ENCODE measurements around the gene DERA.
"Not testable (repeated sequence)": the region's sequence is repeated elsewhere in the genome, so short reads cannot be mapped to it uniquely, and the experiment has no call there.

The DERA gene

GRCh38 chr12:15963271-15963670 lies 52.1 kb downstream of the DERA start:
- no peak for DNase-seq (ENCODE audit: low spot score)

DNA sequence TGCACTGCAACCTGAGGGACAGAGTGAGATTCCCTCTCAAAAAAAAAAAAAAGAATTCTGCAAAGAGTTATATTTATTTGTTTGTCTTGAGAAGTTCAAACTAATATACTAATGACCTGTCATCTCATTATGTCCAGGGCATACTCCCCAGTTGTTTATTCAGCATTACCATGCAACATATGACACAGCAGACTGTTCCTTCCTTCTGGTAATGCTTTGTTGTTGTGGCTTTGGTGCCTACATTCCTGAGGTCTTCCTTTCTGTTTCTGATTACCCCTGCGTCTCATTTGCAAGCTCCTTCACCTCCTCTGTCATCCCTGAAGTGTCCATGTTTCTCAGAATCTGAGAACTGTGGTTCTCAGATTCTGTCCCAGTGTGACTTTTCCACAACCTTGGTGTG lies 55.3 kb downstream of the DERA start:
- DNase-seq (ENCODE audit: low spot score) = no peak

GRCh38 chr12:15967053-15967452 lies 55.9 kb downstream of the DERA start:
- DNase-seq (ENCODE audit: low spot score) = not testable (repeated sequence)

DNA sequence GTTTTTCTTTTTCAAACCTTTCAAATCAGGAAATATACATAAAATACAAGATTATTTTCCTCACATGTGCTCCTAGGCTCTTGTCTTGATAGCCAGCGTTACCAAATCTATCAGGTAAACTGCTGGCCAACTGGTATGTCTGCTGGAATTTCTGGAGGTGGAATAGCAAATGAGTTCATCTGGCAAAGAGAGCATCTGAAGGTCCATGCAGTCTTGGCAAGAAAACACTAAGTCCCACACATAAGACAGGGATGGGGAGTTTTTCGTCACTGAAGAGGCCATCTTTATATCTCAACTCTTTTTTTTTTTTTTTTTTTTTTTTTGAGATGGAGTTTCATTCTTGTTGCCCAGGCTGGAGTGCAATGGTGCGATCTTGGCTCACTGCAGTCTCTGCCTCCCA lies 60.1 kb downstream of the DERA start:
- DNase-seq (ENCODE audit: low spot score) = no peak

GRCh38 chr12:15972894-15973293 lies 61.8 kb downstream of the DERA start:
- no peak for DNase-seq (ENCODE audit: low spot score)

- no peak for DNase-seq (ENCODE audit: low spot score)
Observed at GRCh38 chr12:15977999-15978951, 67.1 kb downstream of the DERA start.

DNA sequence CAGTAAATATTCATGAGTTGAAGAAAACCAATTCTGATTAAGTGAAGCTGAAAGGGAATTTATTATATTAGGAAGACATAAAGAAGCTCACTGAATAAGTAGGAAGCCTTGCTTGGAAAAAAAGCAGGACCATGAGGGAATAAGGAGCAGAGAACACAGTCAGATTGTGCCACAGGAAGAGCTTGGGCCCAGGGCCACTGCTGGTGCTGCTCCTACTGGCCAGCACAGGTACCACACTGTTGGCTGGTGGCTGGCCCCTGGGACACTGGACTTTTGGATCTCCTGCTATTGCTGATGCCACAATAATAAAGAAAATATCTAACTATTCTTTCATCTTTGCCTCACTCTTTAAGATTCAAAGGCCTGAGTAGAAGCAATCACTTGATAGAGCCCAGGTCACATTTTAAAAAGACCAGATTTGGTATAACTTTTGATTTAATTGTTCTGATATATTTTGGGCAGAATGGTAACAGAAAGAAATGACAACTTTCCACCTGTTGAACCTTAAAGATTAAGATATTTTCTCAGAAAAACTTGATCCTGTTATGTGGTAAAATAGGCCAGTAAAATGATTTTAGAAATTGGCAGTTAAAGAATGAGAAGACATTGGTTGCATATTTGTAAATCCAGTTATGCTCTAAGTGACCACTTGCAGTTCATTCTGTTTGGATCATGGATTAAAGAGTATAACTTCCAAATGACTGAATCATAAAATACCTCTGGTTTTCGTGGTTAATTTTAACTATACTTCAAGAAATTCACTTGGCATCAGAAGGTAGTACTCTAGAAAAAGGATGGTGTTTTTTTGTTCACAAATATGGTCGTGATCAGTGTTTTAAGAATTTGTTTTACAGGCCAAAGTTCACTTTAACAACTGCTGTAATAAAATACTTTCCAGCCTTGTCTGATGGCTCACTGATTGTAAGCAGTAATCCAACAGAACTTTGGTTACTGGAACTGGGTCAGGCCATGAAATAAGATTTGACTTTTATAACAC lies 68.3 kb downstream of the DERA start:
- DNase-seq (ENCODE audit: low spot score) = peak; percentile 47

GRCh38 chr12:15982071-15982470 lies 70.9 kb downstream of the DERA start:
- DNase-seq (ENCODE audit: low spot score) = no peak

DNA sequence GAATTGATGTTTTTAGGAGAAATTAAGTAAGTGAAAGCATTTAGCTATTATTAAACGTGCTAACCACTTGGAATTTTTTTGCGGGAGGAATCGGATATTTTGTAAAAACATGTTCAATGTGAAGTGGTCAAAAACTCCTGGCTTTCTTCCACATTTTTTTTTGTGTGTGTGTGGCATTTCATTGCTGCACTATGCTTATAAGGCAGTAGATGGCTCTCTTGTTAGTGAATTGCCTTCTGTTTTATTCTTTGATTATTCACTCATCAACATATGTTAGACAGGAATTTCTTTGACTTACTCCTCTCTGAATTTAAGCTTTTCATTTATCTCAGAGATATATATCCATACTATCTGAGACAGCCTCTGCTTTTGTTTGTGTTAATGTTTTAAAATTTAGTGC lies 71.3 kb downstream of the DERA start:
- no peak for DNase-seq (ENCODE audit: low spot score)

GRCh38 chr12:15982921-15983320 lies 71.8 kb downstream of the DERA start:
- no peak for DNase-seq (ENCODE audit: low spot score)

DNA sequence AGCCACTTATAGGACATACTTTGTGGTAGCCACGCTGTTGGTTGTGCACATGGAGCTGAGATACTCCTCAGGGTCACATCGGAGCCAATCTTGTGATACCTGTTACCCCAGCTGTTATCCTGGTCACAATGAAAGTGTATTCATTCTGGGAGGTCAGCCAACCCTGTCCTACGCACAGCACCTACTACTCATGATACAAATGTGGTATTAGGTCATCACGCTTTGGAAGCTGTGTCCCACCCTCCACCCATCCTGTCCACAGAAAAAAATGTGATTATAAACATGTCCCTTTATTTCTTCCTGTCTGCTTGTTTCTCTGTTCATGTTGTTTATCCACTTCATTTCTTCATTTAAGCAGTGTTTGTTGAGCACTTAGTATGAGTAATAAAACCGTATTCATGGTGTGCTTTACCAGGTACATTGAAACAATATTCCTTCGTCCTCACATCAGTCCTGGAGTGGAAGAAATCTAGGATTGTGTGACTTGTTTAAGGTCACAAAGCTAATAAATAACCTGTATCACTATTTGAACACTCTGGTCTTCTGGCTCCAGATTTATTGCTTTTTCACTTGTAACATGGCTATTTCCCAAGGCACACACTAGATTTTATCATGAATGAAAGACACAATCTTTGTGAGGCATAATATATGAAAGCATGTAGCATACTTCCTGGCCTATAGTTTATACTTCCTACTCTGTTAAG lies 73.1 kb downstream of the DERA start:
- no peak for DNase-seq (ENCODE audit: low spot score)

GRCh38 chr12:15984963-15985362 lies 73.8 kb downstream of the DERA start:
- no peak for DNase-seq (ENCODE audit: low spot score)

- DNase-seq (ENCODE audit: low spot score) = no peak
Observed at GRCh38 chr12:15987696-15988095, 76.6 kb downstream of the DERA start.

DNA sequence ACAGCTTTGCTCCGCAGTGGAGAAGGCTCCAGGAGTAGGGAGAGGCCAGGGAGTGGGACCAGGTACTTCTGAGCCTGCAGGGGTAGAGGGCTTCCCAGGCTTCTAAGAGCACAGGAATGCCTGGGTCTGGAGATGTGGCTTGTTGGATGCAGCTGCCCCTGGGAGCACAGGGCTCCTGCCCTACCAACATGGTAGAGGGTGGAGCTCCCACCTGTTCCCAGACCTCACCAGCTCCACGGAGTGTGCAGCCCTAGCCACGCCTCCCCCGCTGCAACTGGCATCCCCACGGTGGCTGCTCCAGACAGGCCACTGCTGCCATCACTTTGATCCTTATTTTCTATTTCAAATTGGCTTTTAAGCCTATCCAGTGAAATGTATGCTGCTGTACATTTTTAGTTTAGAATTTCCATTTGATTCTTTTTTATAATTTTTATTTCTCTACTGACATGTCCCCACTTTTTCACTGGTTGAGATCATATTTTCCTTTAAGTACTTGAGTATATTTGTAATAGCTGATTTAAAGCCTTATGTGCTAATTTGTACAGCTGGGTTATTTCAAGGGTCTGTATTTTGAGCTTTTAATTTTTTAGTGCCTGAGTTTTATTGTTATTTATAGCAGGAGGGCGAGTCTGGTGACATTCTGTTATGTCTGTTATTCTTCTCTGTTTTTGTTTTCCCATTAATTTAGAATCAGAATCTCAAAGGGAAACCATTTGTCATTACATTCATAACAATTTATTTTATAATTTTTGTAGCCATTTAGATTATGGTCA lies 78.0 kb downstream of the DERA start:
- DNase-seq (ENCODE audit: low spot score) = no peak

GRCh38 chr12:15995801-15996200 lies 84.7 kb downstream of the DERA start:
- no peak for DNase-seq (ENCODE audit: low spot score)

GRCh38 chr12:15996254-15996653 lies 85.1 kb downstream of the DERA start:
- DNase-seq (ENCODE audit: low spot score) = no peak

- DNase-seq (ENCODE audit: low spot score) = no peak
Observed at GRCh38 chr12:15996948-15997347, 85.8 kb downstream of the DERA start.

DNA sequence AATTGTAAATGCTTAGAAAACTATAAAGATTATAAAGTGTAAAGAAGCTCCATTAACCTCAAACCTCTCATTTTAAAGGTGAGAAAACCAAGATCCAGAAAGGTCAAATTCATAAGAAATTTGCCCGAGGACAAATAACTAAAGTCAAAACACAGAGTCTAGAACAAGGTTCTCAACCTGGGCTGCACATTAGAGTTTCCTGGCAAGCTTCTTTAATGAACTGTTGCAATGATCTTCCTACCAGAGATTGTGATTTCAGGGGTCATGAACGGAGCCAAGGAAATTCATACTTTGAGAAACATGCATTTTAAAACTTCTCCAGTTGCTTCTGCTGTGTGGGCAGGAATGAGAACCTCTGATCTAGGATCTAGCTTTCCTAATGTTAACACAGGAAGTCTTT lies 86.8 kb downstream of the DERA start:
- DNase-seq (ENCODE audit: low spot score) = no peak

GRCh38 chr12:16002880-16003279 lies 91.7 kb downstream of the DERA start:
- no peak for DNase-seq (ENCODE audit: low spot score)

GRCh38 chr12:16003460-16003859 lies 92.3 kb downstream of the DERA start:
- DNase-seq (ENCODE audit: low spot score) = no peak

- no peak for DNase-seq (ENCODE audit: low spot score)
Observed at GRCh38 chr12:16006752-16007151, 95.6 kb downstream of the DERA start.

All from HuH-7.5 (cell line).